Smooth muscle cell (in vitro differentiated cells): Measurements from ENCODE around the gene FSIP2. TPM values are rescaled to one million over a fixed set of nuclear protein-coding genes. Genes with fewer than 3 reads are reported as not detected.

Experiments
- DNase-seq: peaks from one replicate; lab custom pipeline; 2025; ENCODE audit not compliant: unreplicated experiment; lab: John Stamatoyannopoulos, UW
- H2AFZ ChIP-seq: fragments of 200-600 bp; sonication (generic); 2 replicates; pipeline ENCODE4 v1.6.0; 2016; ENCODE audit warnings: antibody characterized with exemption, low read depth, mild to moderate bottlenecking
- H3F3A ChIP-seq: fragments of 200-600 bp; sonication (generic); 2 replicates; pipeline ENCODE4 v1.6.0; 2017; ENCODE audit warnings: antibody characterized with exemption, low read depth
- H3K27ac ChIP-seq: fragments of 200-600 bp; sonication (generic); 2 replicates; pipeline ENCODE4 v1.5.1; 2016; ENCODE audit warnings: low read depth, mild to moderate bottlenecking
- H3K27me3 ChIP-seq: fragments of 200-600 bp; sonication (generic); 2 replicates; pipeline ENCODE4 v1.6.1; 2016; ENCODE audit warnings: low read depth, mild to moderate bottlenecking
- H3K36me3 ChIP-seq: fragments of 200-600 bp; sonication (generic); 2 replicates; pipeline ENCODE4 v1.5.1; 2016; ENCODE audit warnings: low read depth
- H3K4me1 ChIP-seq: fragments of 200-600 bp; sonication (generic); 2 replicates; pipeline ENCODE4 v1.5.1; 2016; ENCODE audit warnings: low read depth
- H3K4me2 ChIP-seq: fragments of 200-600 bp; sonication (generic); 2 replicates; pipeline ENCODE4 v1.6.0; 2016; ENCODE audit warnings: mild to moderate bottlenecking
- H3K4me3 ChIP-seq: fragments of 200-600 bp; sonication (generic); 2 replicates; pipeline ENCODE4 v1.5.1; 2016; ENCODE audit warnings: mild to moderate bottlenecking
- H3K79me2 ChIP-seq: fragments of 200-600 bp; sonication (generic); 2 replicates; pipeline ENCODE4 v1.6.0; 2016; ENCODE audit warnings: low read depth, mild to moderate bottlenecking
- H3K9ac ChIP-seq: fragments of 200-600 bp; sonication (generic); 2 replicates; pipeline ENCODE4 v1.6.0; 2016; ENCODE audit warnings: low read depth
- H3K9me3 ChIP-seq: fragments of 200-600 bp; sonication (generic); replicated peaks from 2 replicates; pipeline ENCODE4 v1.5.1; 2016; ENCODE audit warnings: low read depth
- H4K20me1 ChIP-seq: fragments of 200-600 bp; sonication (generic); 2 replicates; pipeline ENCODE4 v1.6.0; 2016; ENCODE audit warnings: low read depth
- CTCF ChIP-seq: fragments of 200-600 bp; sonication (generic); IDR thresholded peaks from 2 replicates; pipeline ENCODE4 v1.5.1; 2017; ENCODE audit warnings: borderline replicate concordance, mild to moderate bottlenecking, antibody characterized with exemption; ENCODE audit not compliant: insufficient read depth, poor library complexity, severe bottlenecking
- WGBS: methylation state at CpG from one replicate; pipeline ENCODE4 v1.1.7; 2016; ENCODE audit warnings: low lambda C conversion rate; 5-methylcytosine and 5-hydroxymethylcytosine counted together
- polyA plus RNA-seq: library from polyadenylated mRNA; unstranded; fragments of >200 nt; fragmentation: Nextera tagmentation; extraction: Ambion mirVana; gene quantifications from 2 replicates; pipeline ENCODE4 v1.2.1, GENCODE V29; 2016
- total RNA-seq: library from RNA; depleted of rRNA; stranded (reverse); fragments of >200 nt; gene quantifications from 2 replicates; pipeline ENCODE4 v1.2.3, GENCODE V29; 2014

Gene FSIP2
- total and polyA plus RNA-seq, 2 experiments from 2014 or later, result 1.9 to 6.0 TPM

- H3K79me2 ChIP-seq, result no peaks in the 10 kb centered on the region
- no peak overlapping the region for H3K4me2 ChIP-seq
- WGBS, result 89% methylated on average over 4 of the region's 4 CpGs
- H3K27ac ChIP-seq, result no peak overlapping the region
- no peak overlapping the region for H3K9ac ChIP-seq
- H3K36me3 ChIP-seq, result no peaks in the 10 kb centered on the region
- H3K9me3 ChIP-seq, result no peaks in the 10 kb centered on the region
- DNase-seq, result no peak
- no peak for TF ChIP-seq CTCF
- no peaks in the 10 kb centered on the region for H4K20me1 ChIP-seq
- no peaks in the 10 kb centered on the region for H3K27me3 ChIP-seq
- no peak overlapping the region for H2AFZ ChIP-seq
- no peak overlapping the region for H3K4me3 ChIP-seq
- H3F3A ChIP-seq, result no peaks in the 10 kb centered on the region
- peaks cover 3% of the 10 kb centered on the region for H3K4me1 ChIP-seq
These were observed 43.7 kb downstream of the FSIP2 start for GRCh38 chr2:185782223-185782769.

DNA sequence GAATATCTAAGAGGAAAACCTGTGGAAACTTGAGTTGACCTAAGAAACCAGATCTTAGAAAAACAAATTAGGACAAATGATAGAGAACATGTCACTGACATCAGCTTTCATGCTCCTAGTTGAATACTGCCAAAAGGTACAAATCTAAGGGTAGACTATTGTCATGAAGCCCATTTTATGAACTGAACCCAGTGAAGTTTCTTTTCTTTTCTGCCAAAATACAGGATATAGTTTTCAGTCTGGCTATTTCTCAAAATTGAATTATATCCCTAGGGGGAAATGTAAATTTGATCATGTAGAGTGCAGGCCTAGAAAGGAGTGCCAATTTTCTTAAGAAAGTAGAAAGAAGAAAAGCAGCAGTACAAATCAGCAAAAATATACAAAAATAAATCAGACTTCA, 46.6 kb downstream of the FSIP2 start:
- TF ChIP-seq CTCF, result no peak
- Histone ChIP-seq H3K9me3 (no peaks in the 10 kb centered on the region), H3K4me3 (no peak overlapping the region), H3K79me2 (no peaks in the 10 kb centered on the region), H3K36me3 (no peaks in the 10 kb centered on the region), H3K27me3 (no peaks in the 10 kb centered on the region), H4K20me1 (no peaks in the 10 kb centered on the region), H3K4me1 (peaks cover 5% of the 10 kb centered on the region), H3K27ac (no peak overlapping the region), H2AFZ (no peak overlapping the region), H3F3A (no peaks in the 10 kb centered on the region), H3K9ac (no peak overlapping the region), H3K4me2 (no peak overlapping the region)
- no peak for DNase-seq

GRCh38 chr2:185785851-185786473, 47.4 kb downstream of the FSIP2 start:
- H4K20me1 ChIP-seq, result no peaks in the 10 kb centered on the region
- WGBS, result 87% methylated on average over 2 of the region's 2 CpGs
- H3K9ac ChIP-seq, result no peak overlapping the region
- no peaks in the 10 kb centered on the region for H3K9me3 ChIP-seq
- H3K27me3 ChIP-seq, result no peaks in the 10 kb centered on the region
- H3K4me1 ChIP-seq, result peaks cover 5% of the 10 kb centered on the region
- DNase-seq, result no peak
- no peaks in the 10 kb centered on the region for H3K79me2 ChIP-seq
- H2AFZ ChIP-seq, result no peak overlapping the region
- no peak for TF ChIP-seq CTCF
- H3K36me3 ChIP-seq, result no peaks in the 10 kb centered on the region
- H3K4me3 ChIP-seq, result no peak overlapping the region
- no peak overlapping the region for H3K4me2 ChIP-seq
- no peaks in the 10 kb centered on the region for H3F3A ChIP-seq
- H3K27ac ChIP-seq, result no peak overlapping the region
